NCI-H82 (cell line): Measurements from ENCODE around the gene PPP1R10.
A peak's percentile ranks its signal among the peaks of the same experiment; 100 is the strongest.

Experiments
- DNase-seq: peaks from one replicate; lab custom pipeline; 2025; lab: John Stamatoyannopoulos, UW

PPP1R10 gene

GRCh38 chr6:30598912-30599624 is 18.0 kb downstream of the PPP1R10 start:
- no peak for DNase-seq

- DNase-seq: peak; percentile 89
Observed at GRCh38 chr6:30597315-30598144, 19.5 kb downstream of the PPP1R10 start.

GRCh38 chr6:30592287-30592686 is 24.8 kb downstream of the PPP1R10 start:
- DNase-seq: no peak

- no peak for DNase-seq
Observed at GRCh38 chr6:30591008-30591407, 26.0 kb downstream of the PPP1R10 start.

- no peak for DNase-seq
Observed at GRCh38 chr6:30590509-30590908, 26.5 kb downstream of the PPP1R10 start.

- DNase-seq: no peak
Observed at GRCh38 chr6:30589754-30590358, 27.2 kb downstream of the PPP1R10 start.

GRCh38 chr6:30583921-30584320 is 33.1 kb downstream of the PPP1R10 start:
- DNase-seq: no peak

- DNase-seq: no peak
Observed at GRCh38 chr6:30578051-30578450, 39.0 kb downstream of the PPP1R10 start.

- no peak for DNase-seq
Observed at GRCh38 chr6:30573113-30573512, 43.9 kb downstream of the PPP1R10 start.

- DNase-seq: no peak
Observed at GRCh38 chr6:30572148-30572547, 44.9 kb downstream of the PPP1R10 start.

- no peak for DNase-seq
Observed at GRCh38 chr6:30571762-30572082, 45.3 kb downstream of the PPP1R10 start.

GRCh38 chr6:30571075-30571761 is 45.8 kb downstream of the PPP1R10 start, which contains the start of gene ABCF1:
Gene ABCF1 (plus strand): TSS chr6:30571442. CDS start chr6:30571488, 46 bp downstream.
- DNase-seq: peak; percentile 98

GRCh38 chr6:30570740-30571074 is 46.3 kb downstream of the PPP1R10 start:
- DNase-seq: no peak

GRCh38 chr6:30570263-30570662 is 46.8 kb downstream of the PPP1R10 start:
- no peak for DNase-seq

GRCh38 chr6:30568245-30568644 is 48.8 kb downstream of the PPP1R10 start:
- no peak for DNase-seq

GRCh38 chr6:30565772-30566171 is 51.3 kb downstream of the PPP1R10 start:
- DNase-seq: no peak

GRCh38 chr6:30564114-30564513 is 52.9 kb downstream of the PPP1R10 start:
- DNase-seq: no peak

- no peak for DNase-seq
Observed at GRCh38 chr6:30562470-30563425, 54.3 kb downstream of the PPP1R10 start.

GRCh38 chr6:30560930-30561329 is 56.1 kb downstream of the PPP1R10 start:
- DNase-seq: no peak

- DNase-seq: no peak
Observed at GRCh38 chr6:30557683-30557981, 59.4 kb downstream of the PPP1R10 start.

GRCh38 chr6:30556906-30557682 is 59.9 kb downstream of the PPP1R10 start, which contains the start of gene PRR3:
Gene PRR3 (plus strand): TSS chr6:30557295. CDS start chr6:30557345, 50 bp downstream.
- peak; percentile 96 for DNase-seq
